Panc1 (cell line): ENCODE measurements around the gene OSTC. TPM values are rescaled to one million over a fixed set of nuclear protein-coding genes. Genes with fewer than 3 reads are reported as not detected.

Experiments used
- ATAC-seq: fragments of 200-7000 bp; cut with Tn5 transposase; 2 replicates; pipeline ENCODE4 v1.9.1; 2020; ENCODE audit warnings: mild to moderate bottlenecking, moderate library complexity
- BruUV-seq: library from RNA; stranded (reverse); fragments of 400-500 nt; replicated peaks from 2 replicates; lab custom pipeline; 2021; lab: Mats Ljungman, UMichigan
- CTCF ChIA-PET: fragments of 300-600 bp; sonication (Branson Sonifier 250); formaldehyde crosslinking; loops from one replicate; lab custom pipeline; 2022; ENCODE audit warnings: antibody characterized with exemption; lab: Charles Lee
- POLR2A ChIA-PET: fragments of 300-600 bp; sonication (Branson Sonifier 250); formaldehyde crosslinking; loops from one replicate; lab custom pipeline; 2022; ENCODE audit warnings: antibody characterized with exemption; lab: Charles Lee
- DNase-seq: peaks from one replicate; pipeline ENCODE4 v3.0.0-alpha.2; 2010; ENCODE audit warnings: low read depth, low spot score
- H3K27ac ChIP-seq: 2 replicates; pipeline ENCODE4 v1.5.1; 2011; ENCODE audit warnings: mild to moderate bottlenecking, low read length, inconsistent platforms
- H3K27me3 ChIP-seq: fragments of 200-500 bp; sonication (Bioruptor generic); 2 replicates; pipeline ENCODE4 v1.6.0; 2014; ENCODE audit warnings: low read length, inconsistent platforms; ENCODE audit not compliant: control insufficient read depth, insufficient read depth
- H3K36me3 ChIP-seq: fragments of 200-500 bp; sonication (Bioruptor generic); 2 replicates; pipeline ENCODE4 v1.5.1; 2014; ENCODE audit warnings: inconsistent platforms, mild to moderate bottlenecking, low read length, moderate library complexity; ENCODE audit not compliant: control insufficient read depth, insufficient read depth
- H3K4me1 ChIP-seq: 2 replicates; pipeline ENCODE4 v1.5.1; 2011; ENCODE audit warnings: inconsistent platforms, mild to moderate bottlenecking, low read length, moderate library complexity; ENCODE audit not compliant: control insufficient read depth, insufficient read depth
- H3K4me3 ChIP-seq, 2 experiments: 2 replicates each; pipeline ENCODE4 v1.5.1; 2011 to 2012; ENCODE audit warnings: low read depth in 2 of 2, low read length in 2 of 2, mild to moderate bottlenecking in 2 of 2, inconsistent platforms in 1 of 2, moderate library complexity in 1 of 2
- H3K9me3 ChIP-seq: fragments of 200-500 bp; sonication (Bioruptor generic); 2 replicates; pipeline ENCODE4 v1.5.1; 2014; ENCODE audit warnings: low read depth, mild to moderate bottlenecking, inconsistent platforms, low read length, moderate library complexity; ENCODE audit not compliant: control insufficient read depth, insufficient read depth
- POLR2AphosphoS5 ChIP-seq: IDR thresholded peaks from 2 replicates; pipeline ENCODE4 v1.6.1; 2012; ENCODE audit warnings: mild to moderate bottlenecking, low read depth, low read length, moderate library complexity
- SIN3A ChIP-seq: IDR thresholded peaks from 2 replicates; pipeline ENCODE4 v1.6.1; 2012; ENCODE audit warnings: low read depth, mild to moderate bottlenecking, low read length, moderate library complexity, borderline replicate concordance; ENCODE audit not compliant: insufficient read depth
- TCF7L2 ChIP-seq: IDR thresholded peaks from 2 replicates; pipeline ENCODE4 v1.6.1; 2011; ENCODE audit warnings: mild to moderate bottlenecking, low read depth, low read length, inconsistent platforms
- in situ Hi-C: cut with HindIII; loops from 2 replicates; pipeline ENCODE4 v1.10.0; 2016; ENCODE audit warnings: low sequenced_read_pairs, low pct_unique_long_range_greater_than_20kb
- intact Hi-C: fragments of 100-400 bp; cut with micrococcal nuclease; formaldehyde crosslinking; loops from one replicate; pipeline ENCODE4 v1.10.0; 2022; ENCODE audit not compliant: unreplicated experiment
- total RNA-seq: library from RNA; stranded (reverse); gene quantifications from one replicate; pipeline ENCODE4 v1.2.1, GENCODE V29; 2021; ENCODE audit not compliant: unreplicated experiment
- TF ChIP-seq, protein P1 (sequence below), 2 experiments: IDR thresholded peaks; 2 replicates each; pipeline ENCODE4 v1.6.1; 2011 to 2012; ENCODE audit warnings: low read depth in 2 of 2, control low read depth in 1 of 2, low read length in 1 of 2, mild to moderate bottlenecking in 1 of 2, moderate library complexity in 1 of 2; ENCODE audit not compliant: insufficient read depth in 1 of 2
- TF ChIP-seq, protein P2 (sequence below): fragments of 450-650 bp; IDR thresholded peaks from 2 replicates; pipeline ENCODE4 v1.5.1; 2017; ENCODE audit warnings: mild to moderate bottlenecking

The OSTC gene
- total RNA-seq, 1 experiment from 2014 or later, result 57.8 TPM

DNA sequence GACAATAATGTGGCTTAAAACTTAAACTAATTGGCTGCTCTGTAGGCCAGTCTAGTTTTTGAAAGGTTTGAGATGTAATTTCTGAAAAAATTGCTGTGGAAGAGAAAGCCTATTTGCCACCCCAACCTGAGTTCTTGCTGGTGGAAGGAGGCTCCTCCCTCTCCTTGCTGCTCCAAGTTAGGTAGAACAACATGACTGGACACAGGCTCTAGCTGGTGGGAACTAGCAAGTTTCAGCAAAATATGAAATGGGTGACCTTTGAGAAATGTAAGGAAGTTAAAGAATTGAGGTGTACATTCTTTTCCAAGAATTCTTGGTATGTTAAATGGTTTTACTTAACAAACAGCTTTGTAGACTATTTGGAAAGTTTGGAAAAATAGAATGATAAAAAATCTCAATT is 22.0 kb upstream of the OSTC start:
- Histone ChIP-seq H3K27ac (no peak overlapping the region), H3K27me3 (no peaks in the 10 kb centered on the region), H3K36me3 (peaks cover 38% of the 10 kb centered on the region), H3K9me3 (no peaks in the 10 kb centered on the region), H3K4me1 (no peaks in the 10 kb centered on the region), H3K4me3 (no peak overlapping the region)
- DNase-seq (no peak), ATAC-seq (no peak)
- intact Hi-C loops, result no loop called here
- in situ Hi-C loops, result no loop called here
- no peak for TF ChIP-seq POLR2AphosphoS5
- TF ChIP-seq, protein P1, sequence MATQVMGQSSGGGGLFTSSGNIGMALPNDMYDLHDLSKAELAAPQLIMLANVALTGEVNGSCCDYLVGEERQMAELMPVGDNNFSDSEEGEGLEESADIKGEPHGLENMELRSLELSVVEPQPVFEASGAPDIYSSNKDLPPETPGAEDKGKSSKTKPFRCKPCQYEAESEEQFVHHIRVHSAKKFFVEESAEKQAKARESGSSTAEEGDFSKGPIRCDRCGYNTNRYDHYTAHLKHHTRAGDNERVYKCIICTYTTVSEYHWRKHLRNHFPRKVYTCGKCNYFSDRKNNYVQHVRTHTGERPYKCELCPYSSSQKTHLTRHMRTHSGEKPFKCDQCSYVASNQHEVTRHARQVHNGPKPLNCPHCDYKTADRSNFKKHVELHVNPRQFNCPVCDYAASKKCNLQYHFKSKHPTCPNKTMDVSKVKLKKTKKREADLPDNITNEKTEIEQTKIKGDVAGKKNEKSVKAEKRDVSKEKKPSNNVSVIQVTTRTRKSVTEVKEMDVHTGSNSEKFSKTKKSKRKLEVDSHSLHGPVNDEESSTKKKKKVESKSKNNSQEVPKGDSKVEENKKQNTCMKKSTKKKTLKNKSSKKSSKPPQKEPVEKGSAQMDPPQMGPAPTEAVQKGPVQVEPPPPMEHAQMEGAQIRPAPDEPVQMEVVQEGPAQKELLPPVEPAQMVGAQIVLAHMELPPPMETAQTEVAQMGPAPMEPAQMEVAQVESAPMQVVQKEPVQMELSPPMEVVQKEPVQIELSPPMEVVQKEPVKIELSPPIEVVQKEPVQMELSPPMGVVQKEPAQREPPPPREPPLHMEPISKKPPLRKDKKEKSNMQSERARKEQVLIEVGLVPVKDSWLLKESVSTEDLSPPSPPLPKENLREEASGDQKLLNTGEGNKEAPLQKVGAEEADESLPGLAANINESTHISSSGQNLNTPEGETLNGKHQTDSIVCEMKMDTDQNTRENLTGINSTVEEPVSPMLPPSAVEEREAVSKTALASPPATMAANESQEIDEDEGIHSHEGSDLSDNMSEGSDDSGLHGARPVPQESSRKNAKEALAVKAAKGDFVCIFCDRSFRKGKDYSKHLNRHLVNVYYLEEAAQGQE (IDR thresholded peaks at IDR 0.05; ENCODE audit: insufficient read depth in 1 of 2, low read depth in 2 of 2, low read length in 1 of 2), result no peak
- no peak for TF ChIP-seq SIN3A
- TF ChIP-seq, protein P2, sequence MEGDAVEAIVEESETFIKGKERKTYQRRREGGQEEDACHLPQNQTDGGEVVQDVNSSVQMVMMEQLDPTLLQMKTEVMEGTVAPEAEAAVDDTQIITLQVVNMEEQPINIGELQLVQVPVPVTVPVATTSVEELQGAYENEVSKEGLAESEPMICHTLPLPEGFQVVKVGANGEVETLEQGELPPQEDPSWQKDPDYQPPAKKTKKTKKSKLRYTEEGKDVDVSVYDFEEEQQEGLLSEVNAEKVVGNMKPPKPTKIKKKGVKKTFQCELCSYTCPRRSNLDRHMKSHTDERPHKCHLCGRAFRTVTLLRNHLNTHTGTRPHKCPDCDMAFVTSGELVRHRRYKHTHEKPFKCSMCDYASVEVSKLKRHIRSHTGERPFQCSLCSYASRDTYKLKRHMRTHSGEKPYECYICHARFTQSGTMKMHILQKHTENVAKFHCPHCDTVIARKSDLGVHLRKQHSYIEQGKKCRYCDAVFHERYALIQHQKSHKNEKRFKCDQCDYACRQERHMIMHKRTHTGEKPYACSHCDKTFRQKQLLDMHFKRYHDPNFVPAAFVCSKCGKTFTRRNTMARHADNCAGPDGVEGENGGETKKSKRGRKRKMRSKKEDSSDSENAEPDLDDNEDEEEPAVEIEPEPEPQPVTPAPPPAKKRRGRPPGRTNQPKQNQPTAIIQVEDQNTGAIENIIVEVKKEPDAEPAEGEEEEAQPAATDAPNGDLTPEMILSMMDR, result no peak
- no peak for TF ChIP-seq TCF7L2
- ChIA-PET CTCF (no interaction called here), POLR2A (interaction anchor here (0.7 kb wide), 1 partner anchor 801 kb away, joined by 5 read pairs; no protein-coding TSS in a partner anchor)
- BruUV-seq, result no TSS peak

DNA sequence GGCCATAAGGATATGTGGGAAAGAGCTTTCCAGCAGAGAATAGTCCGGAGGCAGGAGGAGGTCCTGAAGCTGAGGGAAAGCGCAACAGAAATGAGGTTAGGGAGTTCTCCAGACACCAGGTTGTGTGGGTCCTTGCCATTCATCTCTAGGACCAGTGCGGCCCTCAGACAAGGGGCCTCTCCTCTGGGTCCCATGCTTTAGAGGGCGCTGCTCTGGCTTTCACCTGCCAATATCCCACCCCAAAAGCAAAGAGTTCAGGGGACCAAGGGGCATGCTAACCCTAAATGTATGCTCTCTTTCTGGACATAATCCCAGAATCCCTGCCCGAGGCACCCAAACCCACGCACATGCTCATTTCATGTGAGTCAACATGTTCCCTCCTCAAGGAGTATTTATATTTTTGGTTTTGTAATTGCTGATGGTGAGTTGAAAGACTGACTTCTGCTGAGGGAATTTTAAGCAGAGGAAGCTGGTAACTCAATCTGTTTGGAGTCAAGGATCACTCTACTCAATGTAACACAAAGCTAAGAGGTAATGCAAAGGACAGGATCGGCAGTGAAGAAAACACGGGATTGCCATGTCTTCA is 15.2 kb upstream of the OSTC start:
- Histone ChIP-seq H3K4me1 (no peaks in the 10 kb centered on the region), H3K36me3 (peaks cover 8% of the 10 kb centered on the region; the same call in 1 of the 2 replicates), H3K9me3 (no peaks in the 10 kb centered on the region), H3K4me3 (no peak overlapping the region), H3K27ac (no peak overlapping the region), H3K27me3 (no peaks in the 10 kb centered on the region)
- TF ChIP-seq SIN3A (no peak), TCF7L2 (no peak), POLR2AphosphoS5 (no peak)
- TF ChIP-seq, protein P2, result no peak
- TF ChIP-seq, protein P1 (IDR thresholded peaks at IDR 0.05; ENCODE audit: insufficient read depth in 1 of 2, low read depth in 2 of 2, low read length in 1 of 2), result no peak
- BruUV-seq, result no TSS peak
- CTCF ChIA-PET, result no interaction called here
- intact Hi-C loops, result no loop called here
- no peak for ATAC-seq
- no peak for DNase-seq
- POLR2A ChIA-PET, result no interaction called here
- in situ Hi-C loops, result no loop called here
